OCI-LY7 (cell line): ENCODE measurements around the gene DRC7. TPM values are rescaled to one million over a fixed set of nuclear protein-coding genes. Genes with fewer than 3 reads are reported as not detected.

Experiments used
- BruUV-seq: library from RNA; stranded (reverse); fragments of 400-500 nt; replicated peaks from 2 replicates; lab custom pipeline; 2021; lab: Mats Ljungman, UMichigan
- CTCF ChIA-PET: fragments of 300-600 bp; sonication (Branson Sonifier 250); formaldehyde crosslinking; loops from one replicate; lab custom pipeline; 2022; ENCODE audit warnings: antibody characterized with exemption; ENCODE audit not compliant: unreplicated experiment; lab: Charles Lee
- POLR2A ChIA-PET: fragments of 300-600 bp; sonication (Branson Sonifier 250); formaldehyde crosslinking; loops from one replicate; lab custom pipeline; 2022; ENCODE audit warnings: antibody characterized with exemption; lab: Charles Lee
- DNase-seq: peaks from one replicate; pipeline ENCODE4 v3.0.0-alpha.2; 2015; ENCODE audit warnings: low spot score
- H2AFZ ChIP-seq: fragments of 200-600 bp; sonication (generic), shearing (Covaris generic); 2 replicates; pipeline ENCODE4 v1.6.1; 2014; ENCODE audit warnings: mild to moderate bottlenecking, antibody characterized with exemption, low read length, moderate library complexity
- H3K27ac ChIP-seq: fragments of 200-600 bp; sonication (generic); 2 replicates; pipeline ENCODE4 v1.5.1; 2014; ENCODE audit warnings: mixed run types, low read depth, mild to moderate bottlenecking, moderate library complexity, low read length, inconsistent platforms; ENCODE audit not compliant: poor library complexity, severe bottlenecking
- H3K36me3 ChIP-seq: fragments of 200-600 bp; sonication (generic); 2 replicates; pipeline ENCODE4 v1.6.1; 2014; ENCODE audit warnings: mild to moderate bottlenecking, antibody characterized with exemption, low read length, moderate library complexity, mixed read lengths; ENCODE audit not compliant: insufficient read depth
- H3K4me1 ChIP-seq: fragments of 200-600 bp; sonication (generic); 2 replicates; pipeline ENCODE4 v1.5.1; 2014; ENCODE audit warnings: mild to moderate bottlenecking, low read length; ENCODE audit not compliant: insufficient read depth, poor library complexity, severe bottlenecking
- H3K4me2 ChIP-seq: fragments of 200-600 bp; sonication (generic); 2 replicates; pipeline ENCODE4 v1.6.1; 2014; ENCODE audit warnings: mild to moderate bottlenecking, low read length
- H3K4me3 ChIP-seq: fragments of 200-600 bp; sonication (generic); 2 replicates; pipeline ENCODE4 v1.5.1; 2014; ENCODE audit warnings: mild to moderate bottlenecking, low read depth, low read length; ENCODE audit not compliant: poor library complexity, severe bottlenecking
- H3K79me2 ChIP-seq: fragments of 200-600 bp; sonication (generic); 2 replicates; pipeline ENCODE4 v1.6.1; 2016; ENCODE audit warnings: low read depth, mild to moderate bottlenecking, low read length, moderate library complexity, mixed read lengths; ENCODE audit not compliant: insufficient read depth
- H3K9me2 ChIP-seq: fragments of 200-600 bp; sonication (generic); 2 replicates; pipeline ENCODE4 v1.6.1; 2016; ENCODE audit warnings: mild to moderate bottlenecking, low read length, mixed read lengths; ENCODE audit not compliant: insufficient read depth
- H3K9me3 ChIP-seq: fragments of 200-600 bp; sonication (generic); 2 replicates; pipeline ENCODE4 v1.6.1; 2014; ENCODE audit warnings: mild to moderate bottlenecking, mixed run types, low read length, mixed read lengths
- H4K20me1 ChIP-seq: fragments of 200-600 bp; sonication (generic); 2 replicates; pipeline ENCODE4 v1.6.1; 2014; ENCODE audit warnings: mild to moderate bottlenecking, antibody characterized with exemption, low read length, moderate library complexity, mixed read lengths; ENCODE audit not compliant: insufficient read depth
- EZH2phosphoT487 ChIP-seq: fragments of 200-600 bp; sonication (generic); IDR thresholded peaks from 2 replicates; pipeline ENCODE4 v1.6.1; 2018; ENCODE audit warnings: low read depth, borderline replicate concordance, mild to moderate bottlenecking, mixed run types, antibody characterized with exemption, low read length, moderate library complexity, mixed read lengths
- intact Hi-C: fragments of 100-400 bp; cut with micrococcal nuclease; formaldehyde crosslinking; loops from one replicate; pipeline ENCODE4 v1.10.0; 2022; ENCODE audit not compliant: unreplicated experiment
- total RNA-seq, 2 experiments: library from RNA; depleted of rRNA in 1 of 2; stranded (reverse); fragments of >200 nt in 1 of 2; shearing (Covaris generic) in 1 of 2; gene quantifications; 2 replicates each; pipeline ENCODE4 v1.2.3, GENCODE V29; 2014 to 2022
- TF ChIP-seq, protein P1 (sequence below): fragments of 200-600 bp; sonication (generic); conservative IDR thresholded peaks from 2 replicates; pipeline ENCODE4 v1.5.1; 2014; ENCODE audit warnings: mild to moderate bottlenecking, antibody characterized with exemption, low read length, moderate library complexity, mixed read lengths

DRC7 gene
- total RNA-seq, 2 experiments from 2014 or later, result 0.44 to 0.46 TPM

DNA sequence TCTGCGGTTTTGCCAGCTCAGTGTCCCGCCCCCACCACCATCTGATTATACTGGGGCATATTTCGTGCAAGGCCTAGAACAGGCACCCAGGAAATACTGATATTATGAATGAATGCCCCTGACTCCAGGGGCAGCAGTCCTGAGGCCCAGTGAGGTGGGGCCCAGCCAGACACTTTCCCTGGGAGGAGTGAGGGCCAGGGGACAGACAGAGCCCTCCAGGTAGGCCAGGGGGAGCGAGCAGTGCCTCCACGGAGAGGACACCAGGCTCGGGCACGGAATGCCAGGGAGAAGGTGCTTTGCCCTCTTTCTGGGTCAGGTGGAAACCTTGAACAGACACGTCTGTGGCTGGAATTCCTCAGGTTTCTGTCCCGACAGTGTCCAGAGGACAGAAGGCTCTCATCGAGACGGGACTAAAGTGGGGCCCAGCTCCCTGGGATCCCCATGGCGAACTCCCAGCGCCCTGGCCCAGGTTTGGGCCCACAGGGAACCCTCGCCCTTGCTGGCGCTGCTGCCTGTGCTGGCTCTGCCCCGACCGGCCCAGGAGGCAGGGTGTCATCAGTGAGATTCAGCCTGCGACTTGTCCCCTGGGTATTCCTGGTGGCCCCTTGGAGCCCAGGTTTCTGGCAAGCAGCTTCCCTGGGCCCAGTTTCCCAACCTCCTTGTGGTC is 45.3 kb downstream of the DRC7 start:
- H3K27ac ChIP-seq, result no peak overlapping the region
- H3K9me3 ChIP-seq, result no peaks in the 10 kb centered on the region
- no peak overlapping the region for H2AFZ ChIP-seq
- TF ChIP-seq, protein P1, sequence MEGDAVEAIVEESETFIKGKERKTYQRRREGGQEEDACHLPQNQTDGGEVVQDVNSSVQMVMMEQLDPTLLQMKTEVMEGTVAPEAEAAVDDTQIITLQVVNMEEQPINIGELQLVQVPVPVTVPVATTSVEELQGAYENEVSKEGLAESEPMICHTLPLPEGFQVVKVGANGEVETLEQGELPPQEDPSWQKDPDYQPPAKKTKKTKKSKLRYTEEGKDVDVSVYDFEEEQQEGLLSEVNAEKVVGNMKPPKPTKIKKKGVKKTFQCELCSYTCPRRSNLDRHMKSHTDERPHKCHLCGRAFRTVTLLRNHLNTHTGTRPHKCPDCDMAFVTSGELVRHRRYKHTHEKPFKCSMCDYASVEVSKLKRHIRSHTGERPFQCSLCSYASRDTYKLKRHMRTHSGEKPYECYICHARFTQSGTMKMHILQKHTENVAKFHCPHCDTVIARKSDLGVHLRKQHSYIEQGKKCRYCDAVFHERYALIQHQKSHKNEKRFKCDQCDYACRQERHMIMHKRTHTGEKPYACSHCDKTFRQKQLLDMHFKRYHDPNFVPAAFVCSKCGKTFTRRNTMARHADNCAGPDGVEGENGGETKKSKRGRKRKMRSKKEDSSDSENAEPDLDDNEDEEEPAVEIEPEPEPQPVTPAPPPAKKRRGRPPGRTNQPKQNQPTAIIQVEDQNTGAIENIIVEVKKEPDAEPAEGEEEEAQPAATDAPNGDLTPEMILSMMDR, result no peak
- no peak for TF ChIP-seq EZH2phosphoT487
- DNase-seq, result no peak
- H3K9me2 ChIP-seq, result no peaks in the 10 kb centered on the region
- BruUV-seq, result no TSS peak
- POLR2A ChIA-PET, result no interaction called here
- H3K4me2 ChIP-seq, result no peak overlapping the region
- H3K4me3 ChIP-seq, result no peak overlapping the region
- intact Hi-C loops, result no loop called here
- peaks cover 9% of the 10 kb centered on the region; the same call in 1 of the 2 replicates for H3K36me3 ChIP-seq
- H3K4me1 ChIP-seq, result peaks cover 18% of the 10 kb centered on the region
- CTCF ChIA-PET, result no interaction called here
- no peaks in the 10 kb centered on the region for H4K20me1 ChIP-seq
- H3K79me2 ChIP-seq, result no peaks in the 10 kb centered on the region

DNA sequence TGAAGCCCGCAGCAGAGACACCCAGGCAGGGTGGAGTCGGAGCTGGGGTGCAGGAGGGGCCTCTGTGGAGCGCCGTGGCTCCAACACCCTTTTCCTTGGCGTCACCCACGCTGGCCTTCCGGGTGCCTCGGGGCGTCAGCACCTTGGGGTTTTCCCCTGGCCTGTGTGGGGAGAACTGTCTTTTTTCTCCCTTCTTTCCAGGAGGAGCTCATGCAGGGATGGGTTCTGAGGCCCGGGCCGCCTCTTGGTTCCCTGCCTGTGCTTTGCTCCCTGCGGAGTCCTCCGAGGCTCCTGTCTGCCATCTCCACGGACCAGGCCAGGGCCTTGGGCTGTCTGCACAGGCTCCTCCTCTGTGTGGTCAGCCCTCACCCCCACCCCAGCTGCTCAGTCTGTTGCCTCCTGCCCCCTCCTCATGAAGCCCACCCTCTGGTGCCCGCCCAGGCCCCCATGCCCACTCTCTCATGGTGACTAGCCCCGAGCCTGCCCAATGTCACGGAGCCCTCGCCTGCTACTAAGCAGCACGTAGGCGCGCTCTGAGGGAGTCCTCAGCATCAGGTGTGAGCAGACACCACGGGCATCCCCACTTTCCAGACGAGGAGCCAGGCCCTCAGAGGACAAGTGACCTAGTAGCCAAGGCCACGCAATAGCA is 45.9 kb downstream of the DRC7 start:
- POLR2A ChIA-PET, result no interaction called here
- CTCF ChIA-PET, result no interaction called here
- intact Hi-C loops, result no loop called here

More for the DNA sequence above, 45.9 kb downstream of the DRC7 start:
- no peak overlapping the region for H2AFZ ChIP-seq
- no peak for DNase-seq
- H3K4me2 ChIP-seq, result no peak overlapping the region
- H3K4me1 ChIP-seq, result peaks cover 18% of the 10 kb centered on the region
- H3K79me2 ChIP-seq, result no peaks in the 10 kb centered on the region
- H4K20me1 ChIP-seq, result no peaks in the 10 kb centered on the region
- no peak overlapping the region for H3K4me3 ChIP-seq
- no peaks in the 10 kb centered on the region for H3K9me2 ChIP-seq
- TF ChIP-seq, protein P1, result no peak
- no peak for TF ChIP-seq EZH2phosphoT487
- BruUV-seq, result no TSS peak
- H3K36me3 ChIP-seq, result peaks cover 9% of the 10 kb centered on the region; the same call in 1 of the 2 replicates
- H3K9me3 ChIP-seq, result no peaks in the 10 kb centered on the region
- H3K27ac ChIP-seq, result no peak overlapping the region
